Measurements from ENCODE around the gene EDAR. TPM values are rescaled to one million over a fixed set of nuclear protein-coding genes. Genes with fewer than 3 reads are reported as not detected.

The EDAR gene
- polyA plus RNA-seq, 2 of the 4 experiments (the other 2 are of a cell fraction) = 0.05 to 0.26 TPM

DNA sequence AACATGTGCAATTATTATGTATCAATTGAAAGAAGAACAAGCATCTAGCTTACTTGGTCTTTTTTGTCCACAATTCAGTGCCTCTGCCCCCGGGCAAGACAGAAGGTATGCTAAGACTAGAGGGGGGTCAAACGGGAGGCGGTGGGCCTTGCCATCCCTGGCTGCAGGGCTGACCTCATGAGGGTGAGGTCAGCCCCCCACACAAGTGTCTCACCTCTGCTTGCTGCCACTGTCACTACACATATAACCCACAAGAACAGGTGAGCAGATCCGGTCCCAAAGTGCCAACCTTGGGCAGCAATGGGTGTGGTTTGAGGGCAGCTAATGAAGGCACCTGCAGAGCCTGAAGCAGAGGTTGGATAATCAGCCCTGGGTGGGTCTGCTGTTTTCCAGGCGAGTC, 71.5 kb downstream of the EDAR start:
- Histone ChIP-seq H3K9me3 (no peaks in the 10 kb centered on the region), H3K4me3 (no peak overlapping the region), H3K27ac (no peak overlapping the region), H3K4me2 (no peak overlapping the region), H3K4me1 (no peaks in the 10 kb centered on the region)
- CTCF ChIA-PET = interaction anchor here (1.0 to 10.0 kb wide), 2 partner anchors 11 to 80 kb away, joined by 3 to 74 read pairs; no protein-coding TSS in a partner anchor
- DNase-seq (ENCODE audit: low read depth in 1 of 2, low spot score in 1 of 2) (no peak), FAIRE-seq (no peak), ATAC-seq (no peak)
- WGBS (ENCODE audit: missing lambda C conversion rate) = 53% methylated on average over 5 of the region's 5 CpGs
- no peak for TF ChIP-seq CEBPB (IDR thresholded peaks at IDR 0.05)
- TF ChIP-seq HDAC2 (IDR thresholded peaks at IDR 0.05) = no peak
- no peak for TF ChIP-seq PBX3 (IDR thresholded peaks at IDR 0.05)
- no peak for TF ChIP-seq FOXS1 (CRISPR knock-in tag; IDR thresholded peaks at IDR 0.05)
- TF ChIP-seq HOXB13 (CRISPR knock-in tag; IDR thresholded peaks at IDR 0.05; ENCODE audit: low read depth) = no peak
- no peak for TF ChIP-seq E2F6 (IDR thresholded peaks at IDR 0.05; ENCODE audit: borderline replicate concordance, low read depth)
- TF ChIP-seq NFE2L2 (conservative IDR thresholded peaks at IDR 0.05; ENCODE audit: low read length) = no peak
- no peak for TF ChIP-seq HOXB5 (CRISPR knock-in tag; IDR thresholded peaks at IDR 0.05)
- no peak for TF ChIP-seq HEYL (CRISPR knock-in tag; IDR thresholded peaks at IDR 0.05)
- no peak for TF ChIP-seq RCOR1 (IDR thresholded peaks at IDR 0.05; ENCODE audit: low read depth, low read length)
- POLR2A ChIA-PET = no interaction called here

DNA sequence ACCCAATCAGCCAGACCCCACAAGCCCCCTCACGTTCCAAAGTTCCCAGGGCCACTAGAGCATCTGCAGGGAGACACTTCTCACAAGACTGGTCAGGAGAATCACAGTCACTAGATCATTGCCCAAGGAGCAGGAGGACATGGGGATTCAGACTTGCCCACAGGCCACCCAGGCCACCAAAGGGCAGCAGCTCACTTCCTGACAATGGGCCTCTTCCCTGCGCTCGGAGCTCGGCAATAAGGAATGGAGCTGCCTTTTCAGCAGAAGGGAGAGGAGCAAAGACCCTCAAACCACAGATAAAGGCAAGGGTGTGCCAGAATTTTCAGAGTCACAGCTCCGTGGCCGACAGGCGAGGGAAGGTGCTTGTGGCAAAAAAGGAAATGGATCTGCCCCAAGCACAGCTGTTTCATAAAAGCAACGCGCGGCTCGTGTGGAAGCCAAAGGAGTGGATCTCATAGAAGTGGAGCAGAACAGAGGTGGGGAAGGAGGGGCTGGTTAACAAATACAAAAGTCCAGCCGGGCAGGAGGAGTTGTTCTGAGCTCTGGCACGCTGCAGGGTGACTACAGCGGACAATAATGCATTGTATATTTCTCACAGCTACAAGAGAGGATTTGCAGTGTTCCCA, 72.1 kb downstream of the EDAR start:
- WGBS (ENCODE audit: missing lambda C conversion rate) = 72% methylated on average over 13 of the region's 14 CpGs
- Histone ChIP-seq H3K27ac (no peak overlapping the region), H3K4me1 (no peaks in the 10 kb centered on the region), H3K9me3 (no peaks in the 10 kb centered on the region), H3K4me3 (no peak overlapping the region), H3K4me2 (no peak overlapping the region)
- DNase-seq (ENCODE audit: low read depth in 1 of 2, low spot score in 1 of 2) (no peak), FAIRE-seq (no peak), ATAC-seq (no peak)
- CTCF ChIA-PET = interaction anchor here (1.0 to 10.0 kb wide), 2 partner anchors 12 to 81 kb away, joined by 3 to 74 read pairs; no protein-coding TSS in a partner anchor
- TF ChIP-seq TP53 (CRISPR knock-in tag; IDR thresholded peaks at IDR 0.05) (no peak), MAX (IDR thresholded peaks at IDR 0.05) (no peak), NFE2L2 (conservative IDR thresholded peaks at IDR 0.05; ENCODE audit: low read length) (no peak), HOXB5 (CRISPR knock-in tag; IDR thresholded peaks at IDR 0.05) (no peak), ZNF302 (CRISPR knock-in tag; IDR thresholded peaks at IDR 0.05) (no peak), HEYL (CRISPR knock-in tag; IDR thresholded peaks at IDR 0.05) (no peak), CHD4 (IDR thresholded peaks at IDR 0.05; ENCODE audit: borderline replicate concordance) (no peak), BCL3 (IDR thresholded peaks at IDR 0.05) (no peak), CBX2 (IDR thresholded peaks at IDR 0.05; ENCODE audit: borderline replicate concordance, low read depth) (no peak), MAFK (IDR thresholded peaks at IDR 0.05; ENCODE audit: partially characterized antibody) (no peak), FOXS1 (CRISPR knock-in tag; IDR thresholded peaks at IDR 0.05) (no peak), KDM1A (IDR thresholded peaks at IDR 0.05; ENCODE audit: low read depth) (no peak), ZFP36 (IDR thresholded peaks at IDR 0.05; ENCODE audit: borderline replicate concordance, partially characterized antibody) (no peak), JUNB (IDR thresholded peaks at IDR 0.05) (no peak), RARB (CRISPR knock-in tag; IDR thresholded peaks at IDR 0.05) (no peak), CEBPB (IDR thresholded peaks at IDR 0.05) (no peak), CHD2 (IDR thresholded peaks at IDR 0.05; ENCODE audit: low read length, partially characterized antibody) (no peak), JUN (IDR thresholded peaks at IDR 0.05) (no peak)
- POLR2A ChIA-PET = no interaction called here
